GM20000 (cell line): ENCODE results near the gene ABHD17A.

Experiments
- DNase-seq: peaks from one replicate; pipeline ENCODE4 v3.0.0; 2012; ENCODE audit warnings: low spot score
- TF ChIP-seq, protein P1 (sequence below): IDR thresholded peaks from 2 replicates; pipeline ENCODE4 v1.5.1; 2012; ENCODE audit warnings: mild to moderate bottlenecking, control low read depth; ENCODE audit errors: extremely low read depth, missing control alignments

ABHD17A gene

DNA sequence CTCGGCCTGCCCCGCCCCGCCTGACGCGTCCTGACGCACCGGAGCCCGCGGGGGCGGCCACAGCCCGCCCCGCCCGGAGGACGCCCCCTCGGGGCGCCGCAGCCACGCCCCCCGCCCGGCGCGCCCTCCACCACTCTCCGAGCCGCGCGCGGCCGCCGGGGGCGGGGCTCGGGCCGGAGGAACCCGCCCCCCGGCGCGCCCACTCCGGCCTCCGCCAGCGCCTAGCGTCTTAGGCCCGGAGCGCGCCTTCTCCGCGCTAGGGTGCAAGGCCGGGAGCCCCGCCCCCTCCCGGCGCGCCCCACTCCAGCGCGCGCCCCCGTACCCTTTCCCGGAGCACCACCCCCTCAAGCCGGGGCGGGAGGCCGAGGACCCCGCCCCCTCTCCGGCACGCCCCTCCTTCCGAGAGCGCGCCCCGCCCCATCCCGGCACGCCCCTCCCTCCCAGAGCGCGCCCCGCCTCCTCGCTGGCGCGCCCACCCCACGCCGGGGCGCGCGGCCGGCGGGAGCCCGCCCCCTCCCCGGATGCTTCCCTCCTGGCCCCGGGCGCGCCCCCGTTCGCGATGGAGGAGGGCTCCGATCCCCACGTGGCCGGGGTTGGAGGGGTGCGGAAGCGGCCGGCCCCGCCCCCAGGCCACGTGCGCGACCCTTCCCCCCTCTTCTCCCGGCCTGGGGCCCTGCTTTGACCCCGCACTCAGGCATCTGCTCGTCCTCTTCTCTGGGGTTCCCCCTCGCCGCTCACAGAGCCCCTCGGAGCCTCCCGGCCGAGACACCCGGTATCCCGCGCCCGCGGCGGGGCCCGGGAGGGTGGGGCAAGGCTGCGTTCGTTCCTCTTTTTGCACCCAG is 21.4 kb downstream of the ABHD17A start:
- TF ChIP-seq, protein P1, sequence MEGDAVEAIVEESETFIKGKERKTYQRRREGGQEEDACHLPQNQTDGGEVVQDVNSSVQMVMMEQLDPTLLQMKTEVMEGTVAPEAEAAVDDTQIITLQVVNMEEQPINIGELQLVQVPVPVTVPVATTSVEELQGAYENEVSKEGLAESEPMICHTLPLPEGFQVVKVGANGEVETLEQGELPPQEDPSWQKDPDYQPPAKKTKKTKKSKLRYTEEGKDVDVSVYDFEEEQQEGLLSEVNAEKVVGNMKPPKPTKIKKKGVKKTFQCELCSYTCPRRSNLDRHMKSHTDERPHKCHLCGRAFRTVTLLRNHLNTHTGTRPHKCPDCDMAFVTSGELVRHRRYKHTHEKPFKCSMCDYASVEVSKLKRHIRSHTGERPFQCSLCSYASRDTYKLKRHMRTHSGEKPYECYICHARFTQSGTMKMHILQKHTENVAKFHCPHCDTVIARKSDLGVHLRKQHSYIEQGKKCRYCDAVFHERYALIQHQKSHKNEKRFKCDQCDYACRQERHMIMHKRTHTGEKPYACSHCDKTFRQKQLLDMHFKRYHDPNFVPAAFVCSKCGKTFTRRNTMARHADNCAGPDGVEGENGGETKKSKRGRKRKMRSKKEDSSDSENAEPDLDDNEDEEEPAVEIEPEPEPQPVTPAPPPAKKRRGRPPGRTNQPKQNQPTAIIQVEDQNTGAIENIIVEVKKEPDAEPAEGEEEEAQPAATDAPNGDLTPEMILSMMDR = no peak
- DNase-seq = peak; percentile 99

DNA sequence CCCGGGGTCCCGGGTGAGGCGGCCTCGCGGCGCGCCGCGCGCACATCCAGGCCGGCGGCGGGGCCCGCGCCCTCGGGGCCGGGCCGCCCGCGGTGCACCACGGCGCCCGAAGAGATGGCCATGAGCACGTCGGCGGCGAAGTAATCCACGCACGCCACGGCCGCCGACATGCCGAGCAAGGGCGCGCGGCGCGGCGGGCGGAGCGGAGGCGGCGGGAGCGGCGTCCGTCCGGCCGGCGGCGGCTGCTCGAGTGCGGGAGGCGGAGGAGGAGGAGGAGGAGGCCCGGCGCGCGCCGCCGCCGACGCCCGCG is 22.0 kb downstream of the ABHD17A start, which contains the start of gene KLF16:
Gene KLF16, minus strand, starts transcription at position 252 of the 310 bp plus-strand sequence. Its CDS starts 82 bp downstream, at position 170.
- no peak for DNase-seq
- TF ChIP-seq, protein P1 = no peak

DNA sequence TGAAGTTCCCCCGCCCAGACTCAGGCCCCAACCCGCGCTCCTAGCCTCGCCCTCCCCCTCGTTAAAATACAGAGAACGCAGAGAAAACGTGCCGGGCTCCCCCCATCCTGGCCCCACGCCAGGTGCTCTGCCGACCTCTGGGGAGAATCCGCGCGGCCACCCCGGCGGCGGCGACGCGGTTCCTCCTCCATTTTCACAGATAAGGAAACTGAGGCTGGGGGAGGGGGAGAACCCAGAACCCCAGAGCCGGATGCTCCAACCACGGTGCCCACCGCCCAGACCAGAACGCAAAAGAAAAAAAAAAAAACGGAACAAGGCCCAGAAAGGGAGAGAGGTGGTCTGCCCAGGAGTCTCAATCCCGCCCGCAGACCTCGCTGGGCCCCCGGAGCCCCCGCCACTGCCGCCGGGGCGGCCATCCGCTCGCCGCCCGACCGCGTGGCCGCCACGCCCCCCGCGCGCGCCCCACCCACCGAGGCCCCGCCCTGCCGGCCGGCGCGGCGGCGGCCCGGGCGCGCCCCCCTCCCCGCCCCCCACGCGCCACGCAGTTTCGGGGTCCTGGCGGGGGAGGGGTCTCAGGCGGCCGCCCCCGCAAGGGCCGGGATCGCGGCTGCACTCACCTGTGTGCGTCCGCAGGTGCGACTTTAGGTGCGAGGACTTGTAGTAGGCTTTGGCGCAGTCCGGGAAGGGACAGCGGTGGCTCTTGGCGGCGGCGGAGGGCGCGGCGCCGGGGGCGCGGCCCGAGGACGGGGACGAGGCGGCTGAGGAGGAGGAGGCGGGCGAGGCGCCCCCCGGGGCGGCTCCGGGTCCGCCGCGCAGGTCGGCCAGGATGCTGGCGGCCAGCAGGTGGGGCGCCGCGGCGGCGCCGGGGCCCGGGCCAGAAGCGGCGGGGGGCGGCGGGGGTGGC is 22.6 kb downstream of the ABHD17A start:
- peak; percentile 88 for DNase-seq
- TF ChIP-seq, protein P1 = no peak

DNA sequence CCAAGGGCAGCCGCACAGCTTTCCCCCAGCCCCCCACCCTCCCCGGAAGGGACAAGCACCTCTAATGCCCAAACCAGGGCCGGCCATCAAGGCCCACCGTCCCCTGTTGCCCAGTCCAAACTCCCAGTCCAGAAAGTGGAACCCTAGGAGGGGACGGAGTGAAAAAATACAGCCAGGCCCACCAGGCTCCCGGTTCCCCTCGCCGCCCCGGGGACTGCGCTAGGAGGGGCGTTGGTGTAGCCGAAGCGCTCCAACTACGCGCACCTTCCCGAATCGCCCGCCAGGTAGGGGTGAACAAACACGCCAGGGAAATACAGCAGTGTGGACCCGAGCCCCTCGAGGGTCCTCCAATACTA is 23.2 kb downstream of the ABHD17A start:
- no peak for DNase-seq
- TF ChIP-seq, protein P1 = no peak

DNA sequence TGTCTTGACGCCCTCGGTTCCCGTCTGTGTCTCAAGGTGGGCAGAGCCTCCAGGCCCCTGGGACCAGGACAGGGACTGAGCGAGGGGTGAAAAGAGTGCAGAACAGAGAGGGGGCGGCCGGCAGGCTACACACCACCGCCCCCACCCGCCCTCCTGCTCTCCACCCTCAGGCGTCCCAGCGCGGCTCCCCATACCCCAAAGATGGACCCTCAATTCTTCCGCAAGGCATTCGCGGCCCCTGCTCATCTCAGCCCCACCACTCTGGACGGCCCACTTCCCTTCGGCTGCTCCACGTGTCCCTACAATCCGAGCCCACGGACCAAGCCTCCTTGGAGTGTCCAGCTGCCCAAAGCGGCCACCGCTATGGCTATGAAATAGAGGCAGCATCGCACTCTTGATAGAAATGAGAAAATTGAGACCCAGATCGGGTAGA is 23.7 kb downstream of the ABHD17A start:
- TF ChIP-seq, protein P1 = no peak
- no peak for DNase-seq

DNA sequence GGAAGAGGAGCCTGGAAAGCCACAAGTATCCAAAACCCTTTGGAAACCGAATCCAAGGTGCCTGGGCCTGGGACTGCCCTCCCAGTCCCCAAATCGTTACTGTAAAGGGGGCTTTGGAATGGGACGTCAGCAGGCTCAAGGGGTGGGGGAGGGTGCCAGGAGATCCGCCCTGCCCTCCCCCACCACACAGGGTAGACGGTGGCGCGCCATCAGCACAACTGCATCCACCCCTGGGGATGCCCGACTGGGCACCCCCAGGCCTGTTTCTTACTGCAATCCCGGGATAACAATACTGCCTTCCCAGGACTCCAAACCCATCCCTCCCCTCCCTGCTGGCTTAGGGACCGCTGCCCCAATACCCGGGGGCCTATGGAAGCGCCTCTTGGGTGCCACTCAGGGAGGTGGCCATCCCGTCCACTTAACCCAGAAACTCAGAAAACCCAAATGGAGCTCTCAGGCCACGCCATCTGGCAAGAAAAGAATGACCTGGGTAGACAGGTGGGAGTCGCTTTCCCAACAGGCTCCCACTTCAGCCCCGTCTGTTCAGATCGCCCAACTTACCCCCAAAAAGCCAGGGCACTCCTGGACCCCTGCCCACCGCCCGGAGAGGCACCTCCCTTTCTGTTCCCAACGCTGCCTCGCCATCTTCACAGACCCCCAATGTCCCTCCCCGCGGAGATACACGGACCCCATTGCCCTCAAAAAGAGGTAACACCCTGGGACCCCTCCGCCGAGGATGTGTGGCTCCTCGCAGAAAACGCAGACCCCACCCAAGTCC is 24.3 kb downstream of the ABHD17A start:
- TF ChIP-seq, protein P1 = no peak
- DNase-seq = no peak
